ENCODE results near the gene IL1RAPL1. TPM values are rescaled to one million over a fixed set of nuclear protein-coding genes. Genes with fewer than 3 reads are reported as not detected.

Gene IL1RAPL1
- total RNA-seq, 2 experiments from 2014 or later: not detected

GRCh38 chrX:29241809-29242208, 654.6 kb downstream of the IL1RAPL1 start:
- Mint-ChIP-seq H3K4me3 (no peak overlapping the region), H3K36me3 (no peaks in the 10 kb centered on the region), H3K27ac (no peak overlapping the region), H3K9me3 (no peaks in the 10 kb centered on the region), H3K4me1 (no peaks in the 10 kb centered on the region), H3K27me3 (no peaks in the 10 kb centered on the region)
- DNase-seq: no peak

- H3K27ac Mint-ChIP-seq: no peak overlapping the region
- no peaks in the 10 kb centered on the region for H3K9me3 Mint-ChIP-seq
- H3K4me1 Mint-ChIP-seq: no peaks in the 10 kb centered on the region
- H3K36me3 Mint-ChIP-seq: no peaks in the 10 kb centered on the region
- DNase-seq: no peak
- no peaks in the 10 kb centered on the region for H3K27me3 Mint-ChIP-seq
- no peak overlapping the region for H3K4me3 Mint-ChIP-seq
These were observed 655.6 kb downstream of the IL1RAPL1 start for GRCh38 chrX:29242856-29243255.

- no peaks in the 10 kb centered on the region for H3K4me1 Mint-ChIP-seq
- H3K36me3 Mint-ChIP-seq: no peaks in the 10 kb centered on the region
- H3K27ac Mint-ChIP-seq: no peak overlapping the region
- no peak for DNase-seq
- no peaks in the 10 kb centered on the region for H3K27me3 Mint-ChIP-seq
- H3K9me3 Mint-ChIP-seq: no peaks in the 10 kb centered on the region
- no peak overlapping the region for H3K4me3 Mint-ChIP-seq
These were observed 656.7 kb downstream of the IL1RAPL1 start for GRCh38 chrX:29243942-29244341.

- Mint-ChIP-seq H3K9me3 (no peaks in the 10 kb centered on the region), H3K36me3 (no peaks in the 10 kb centered on the region), H3K4me3 (no peak overlapping the region), H3K27ac (no peak overlapping the region), H3K4me1 (no peaks in the 10 kb centered on the region), H3K27me3 (no peaks in the 10 kb centered on the region)
- no peak for DNase-seq
These were observed 667.3 kb downstream of the IL1RAPL1 start for GRCh38 chrX:29254515-29254914.

- Mint-ChIP-seq H3K4me3 (no peak overlapping the region), H3K9me3 (no peaks in the 10 kb centered on the region), H3K27me3 (no peaks in the 10 kb centered on the region), H3K4me1 (no peaks in the 10 kb centered on the region), H3K27ac (no peak overlapping the region), H3K36me3 (no peaks in the 10 kb centered on the region)
- no peak for DNase-seq
These were observed 670.3 kb downstream of the IL1RAPL1 start for GRCh38 chrX:29257521-29257920.

GRCh38 chrX:29269390-29269789, 682.1 kb downstream of the IL1RAPL1 start:
- Mint-ChIP-seq H3K9me3 (peaks cover 2% of the 10 kb centered on the region), H3K4me3 (no peak overlapping the region), H3K27ac (no peak overlapping the region), H3K4me1 (no peaks in the 10 kb centered on the region), H3K36me3 (no peaks in the 10 kb centered on the region), H3K27me3 (no peaks in the 10 kb centered on the region)
- no peak for DNase-seq

GRCh38 chrX:29274517-29274916, 687.3 kb downstream of the IL1RAPL1 start:
- H3K9me3 Mint-ChIP-seq: peaks cover 1% of the 10 kb centered on the region
- no peaks in the 10 kb centered on the region for H3K27me3 Mint-ChIP-seq
- no peaks in the 10 kb centered on the region for H3K4me1 Mint-ChIP-seq
- H3K36me3 Mint-ChIP-seq: no peaks in the 10 kb centered on the region
- no peak overlapping the region for H3K27ac Mint-ChIP-seq
- DNase-seq: no peak
- H3K4me3 Mint-ChIP-seq: no peak overlapping the region

GRCh38 chrX:29275928-29276327, 688.7 kb downstream of the IL1RAPL1 start:
- no peak for DNase-seq
- no peaks in the 10 kb centered on the region for H3K36me3 Mint-ChIP-seq
- peaks cover 1% of the 10 kb centered on the region for H3K9me3 Mint-ChIP-seq
- H3K27me3 Mint-ChIP-seq: no peaks in the 10 kb centered on the region
- H3K27ac Mint-ChIP-seq: no peak overlapping the region
- no peaks in the 10 kb centered on the region for H3K4me1 Mint-ChIP-seq
- no peak overlapping the region for H3K4me3 Mint-ChIP-seq

GRCh38 chrX:29281078-29281742, 694.0 kb downstream of the IL1RAPL1 start:
- no peak for DNase-seq
- peaks cover 4% of the 10 kb centered on the region for H3K9me3 Mint-ChIP-seq
- H3K36me3 Mint-ChIP-seq: no peaks in the 10 kb centered on the region
- H3K27ac Mint-ChIP-seq: no peak overlapping the region
- H3K27me3 Mint-ChIP-seq: no peaks in the 10 kb centered on the region
- H3K4me3 Mint-ChIP-seq: no peak overlapping the region
- no peaks in the 10 kb centered on the region for H3K4me1 Mint-ChIP-seq

GRCh38 chrX:29285664-29286063, 698.4 kb downstream of the IL1RAPL1 start:
- no peaks in the 10 kb centered on the region for H3K4me1 Mint-ChIP-seq
- H3K4me3 Mint-ChIP-seq: no peak overlapping the region
- peaks cover 3% of the 10 kb centered on the region for H3K9me3 Mint-ChIP-seq
- H3K27me3 Mint-ChIP-seq: no peaks in the 10 kb centered on the region
- DNase-seq: no peak
- no peaks in the 10 kb centered on the region for H3K36me3 Mint-ChIP-seq
- no peak overlapping the region for H3K27ac Mint-ChIP-seq

GRCh38 chrX:29295987-29296680, 708.9 kb downstream of the IL1RAPL1 start:
- Mint-ChIP-seq H3K36me3 (no peaks in the 10 kb centered on the region), H3K27ac (no peak overlapping the region), H3K27me3 (no peaks in the 10 kb centered on the region), H3K9me3 (no peaks in the 10 kb centered on the region), H3K4me3 (no peak overlapping the region), H3K4me1 (no peaks in the 10 kb centered on the region)
- DNase-seq: no peak

GRCh38 chrX:29297171-29297800, 710.0 kb downstream of the IL1RAPL1 start:
- Mint-ChIP-seq H3K4me1 (no peaks in the 10 kb centered on the region), H3K4me3 (no peak overlapping the region), H3K9me3 (no peaks in the 10 kb centered on the region), H3K27ac (no peak overlapping the region), H3K27me3 (no peaks in the 10 kb centered on the region), H3K36me3 (no peaks in the 10 kb centered on the region)
- DNase-seq: no peak

GRCh38 chrX:29299684-29300083, 712.4 kb downstream of the IL1RAPL1 start:
- H3K4me3 Mint-ChIP-seq: no peak overlapping the region
- no peaks in the 10 kb centered on the region for H3K4me1 Mint-ChIP-seq
- no peaks in the 10 kb centered on the region for H3K9me3 Mint-ChIP-seq
- H3K36me3 Mint-ChIP-seq: no peaks in the 10 kb centered on the region
- H3K27ac Mint-ChIP-seq: no peak overlapping the region
- no peak for DNase-seq
- H3K27me3 Mint-ChIP-seq: no peaks in the 10 kb centered on the region

- no peaks in the 10 kb centered on the region for H3K36me3 Mint-ChIP-seq
- H3K27me3 Mint-ChIP-seq: no peaks in the 10 kb centered on the region
- H3K9me3 Mint-ChIP-seq: no peaks in the 10 kb centered on the region
- H3K4me1 Mint-ChIP-seq: no peaks in the 10 kb centered on the region
- no peak overlapping the region for H3K4me3 Mint-ChIP-seq
- H3K27ac Mint-ChIP-seq: no peak overlapping the region
- no peak for DNase-seq
These were observed 721.5 kb downstream of the IL1RAPL1 start for GRCh38 chrX:29308726-29309125.

GRCh38 chrX:29315931-29316330, 728.7 kb downstream of the IL1RAPL1 start:
- DNase-seq: no peak
- H3K27me3 Mint-ChIP-seq: no peaks in the 10 kb centered on the region
- H3K9me3 Mint-ChIP-seq: peaks cover 1% of the 10 kb centered on the region
- H3K36me3 Mint-ChIP-seq: no peaks in the 10 kb centered on the region
- no peaks in the 10 kb centered on the region for H3K4me1 Mint-ChIP-seq
- H3K27ac Mint-ChIP-seq: no peak overlapping the region
- no peak overlapping the region for H3K4me3 Mint-ChIP-seq

GRCh38 chrX:29318012-29318411, 730.8 kb downstream of the IL1RAPL1 start:
- H3K9me3 Mint-ChIP-seq: peaks cover 1% of the 10 kb centered on the region
- no peaks in the 10 kb centered on the region for H3K36me3 Mint-ChIP-seq
- H3K27ac Mint-ChIP-seq: no peak overlapping the region
- H3K4me1 Mint-ChIP-seq: no peaks in the 10 kb centered on the region
- H3K27me3 Mint-ChIP-seq: no peaks in the 10 kb centered on the region
- DNase-seq: no peak
- H3K4me3 Mint-ChIP-seq: no peak overlapping the region

Data from activated naive CD8-positive, alpha-beta T cell treated with anti-CD3 and anti-CD28 coated beads for 36 hours (primary cell).